Esophagus squamous epithelium (tissue), 5 donors: ENCODE measurements around the gene DENND2D. TPM values are rescaled to one million over a fixed set of nuclear protein-coding genes. Genes with fewer than 3 reads are reported as not detected.

Experiments
- DNase-seq: peaks from one replicate; lab custom pipeline; 2025; lab: John Stamatoyannopoulos, UW
- H3K27ac ChIP-seq, 4 donors: fragments of 200-600 bp; sonication (generic); one replicate each; pipeline ENCODE4 v1.5.1; 2016 to 2019; ENCODE audit warnings: mild to moderate bottlenecking in 1 of 4
- H3K27me3 ChIP-seq, 4 donors: fragments of 200-600 bp; sonication (generic); 1 replicate in 3 of 4; 2 replicates in 1 of 4; pipeline versions ENCODE4 v1.5.1 to v1.6.0; 2017 to 2021; ENCODE audit warnings: antibody characterized with exemption in 1 of 4
- H3K36me3 ChIP-seq, 3 donors: fragments of 200-600 bp; sonication (generic); one replicate each; pipeline ENCODE4 v1.5.1; 2016 to 2019
- H3K4me1 ChIP-seq, 3 donors: fragments of 200-600 bp; sonication (generic); one replicate each; pipeline ENCODE4 v1.5.1; 2017 to 2019
- H3K4me3 ChIP-seq, 4 donors: fragments of 200-600 bp; sonication (generic); 1 replicate in 3 of 4; 2 replicates in 1 of 4; pipeline ENCODE4 v1.5.1; 2016 to 2019; ENCODE audit warnings: mild to moderate bottlenecking in 2 of 4, moderate library complexity in 1 of 4
- H3K9me3 ChIP-seq, 3 donors: fragments of 200-600 bp; sonication (generic); one replicate each; pipeline ENCODE4 v1.5.1; 2016 to 2019
- POLR2A ChIP-seq, 4 donors: fragments of 450-650 bp; IDR thresholded peaks; one replicate each; pipeline ENCODE4 v1.6.1; 2017; ENCODE audit warnings: antibody characterized with exemption in 4 of 4, mild to moderate bottlenecking in 4 of 4, moderate library complexity in 3 of 4
- WGBS, 2 donors: methylation state at CpG; one replicate each; pipeline ENCODE4 v1.1.5; 2018; 5-methylcytosine and 5-hydroxymethylcytosine counted together
- intact Hi-C: fragments of 100-400 bp; cut with DNase I; formaldehyde crosslinking; loops from one replicate; pipeline ENCODE4 v1.15.0; 2022
- total RNA-seq, 4 donors: library from RNA; depleted of rRNA; stranded (reverse); fragments of >200 nt; gene quantifications; one replicate each; pipeline ENCODE4 v1.1.0, GENCODE V29; 2016
- TF ChIP-seq, protein P1 (sequence below), 6 experiments: fragments of 450-650 bp in 4 of 6; fragments of 200-600 bp in 2 of 6; sonication (generic) in 2 of 6; IDR thresholded peaks; one replicate each; pipeline ENCODE4 v1.5.1; 2016 to 2019; ENCODE audit warnings: antibody characterized with exemption in 6 of 6, mild to moderate bottlenecking in 4 of 6, moderate library complexity in 4 of 6
- donor health status: DM: yes; HTN: yes; CAD: no.

DENND2D gene
- total RNA-seq, 4 donors from 2014 or later = 55.3 to 73.3 (median 66.5) TPM

DNA sequence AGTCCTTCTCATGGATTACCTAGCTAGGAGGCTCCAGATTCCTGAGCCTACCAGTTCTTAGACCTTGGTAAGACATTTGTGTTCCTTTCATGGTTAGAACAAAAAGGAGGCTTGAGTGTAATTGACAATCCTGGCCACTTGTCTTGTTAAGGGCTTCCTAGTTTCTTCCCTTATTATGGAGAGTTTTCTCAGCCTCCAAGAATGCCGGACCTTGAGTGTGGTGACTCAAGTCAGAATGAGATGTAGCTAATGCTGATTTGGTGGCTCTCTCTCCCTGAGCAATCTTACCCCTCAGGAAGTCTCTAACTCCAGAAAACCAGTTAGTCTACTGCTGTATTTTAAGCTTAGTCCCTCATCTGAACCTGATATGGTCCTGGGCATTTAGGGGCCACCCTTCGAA is 41.4 kb upstream of the DENND2D start:
- Histone ChIP-seq H3K27ac (no peak overlapping the region), H3K4me3 (no peak overlapping the region), H3K4me1 (peaks cover 0 to 4% (median 0%) of the 10 kb centered on the region in 3 donors), H3K27me3 (no peaks in the 10 kb centered on the region), H3K36me3 (no peaks in the 10 kb centered on the region), H3K9me3 (no peaks in the 10 kb centered on the region)
- intact Hi-C loops = no loop called here
- no peak for TF ChIP-seq POLR2A (IDR thresholded peaks at IDR 0.05)
- TF ChIP-seq, protein P1, sequence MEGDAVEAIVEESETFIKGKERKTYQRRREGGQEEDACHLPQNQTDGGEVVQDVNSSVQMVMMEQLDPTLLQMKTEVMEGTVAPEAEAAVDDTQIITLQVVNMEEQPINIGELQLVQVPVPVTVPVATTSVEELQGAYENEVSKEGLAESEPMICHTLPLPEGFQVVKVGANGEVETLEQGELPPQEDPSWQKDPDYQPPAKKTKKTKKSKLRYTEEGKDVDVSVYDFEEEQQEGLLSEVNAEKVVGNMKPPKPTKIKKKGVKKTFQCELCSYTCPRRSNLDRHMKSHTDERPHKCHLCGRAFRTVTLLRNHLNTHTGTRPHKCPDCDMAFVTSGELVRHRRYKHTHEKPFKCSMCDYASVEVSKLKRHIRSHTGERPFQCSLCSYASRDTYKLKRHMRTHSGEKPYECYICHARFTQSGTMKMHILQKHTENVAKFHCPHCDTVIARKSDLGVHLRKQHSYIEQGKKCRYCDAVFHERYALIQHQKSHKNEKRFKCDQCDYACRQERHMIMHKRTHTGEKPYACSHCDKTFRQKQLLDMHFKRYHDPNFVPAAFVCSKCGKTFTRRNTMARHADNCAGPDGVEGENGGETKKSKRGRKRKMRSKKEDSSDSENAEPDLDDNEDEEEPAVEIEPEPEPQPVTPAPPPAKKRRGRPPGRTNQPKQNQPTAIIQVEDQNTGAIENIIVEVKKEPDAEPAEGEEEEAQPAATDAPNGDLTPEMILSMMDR (IDR thresholded peaks at IDR 0.05) = no peak
- no peak for DNase-seq
- 61 to 91% methylated on average over 2 of the region's 2 CpGs for WGBS, 2 donors

DNA sequence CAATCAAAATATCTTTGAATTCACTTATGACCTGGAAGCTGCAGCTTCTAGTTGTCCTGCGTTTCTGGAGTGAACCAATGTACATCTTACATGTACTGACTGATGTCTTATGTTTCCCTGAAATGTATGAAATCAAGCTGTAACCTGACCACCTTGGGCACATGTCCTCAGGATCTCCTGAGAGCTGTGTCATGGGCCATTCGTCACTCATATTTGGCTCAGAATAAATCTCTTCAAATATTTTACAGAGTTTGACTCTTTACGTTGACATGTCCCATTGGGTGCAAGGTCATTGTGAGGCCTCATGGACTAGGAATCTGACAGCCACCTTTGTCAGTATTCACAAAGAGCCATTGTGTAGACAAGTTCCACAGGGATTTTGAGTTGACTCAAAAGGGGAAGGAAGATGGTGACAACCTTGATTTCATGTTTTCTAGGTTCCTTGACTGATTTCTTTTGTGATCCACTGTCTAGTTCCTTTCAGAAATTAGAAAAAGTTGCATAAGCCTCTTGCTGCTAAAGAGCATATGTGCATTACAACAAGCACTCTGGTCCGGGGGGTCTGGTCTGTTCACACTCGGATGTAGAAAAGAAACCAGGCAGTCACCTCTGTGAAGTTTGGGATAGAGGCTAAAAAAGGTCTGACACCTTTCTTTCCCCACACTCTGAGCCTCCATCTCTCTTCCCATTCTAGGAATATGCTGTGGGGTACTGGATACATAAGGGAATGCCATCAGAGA is 37.8 kb upstream of the DENND2D start:
- TF ChIP-seq POLR2A (IDR thresholded peaks at IDR 0.05) = no peak
- TF ChIP-seq, protein P1 (IDR thresholded peaks at IDR 0.05) = no peak
- Histone ChIP-seq H3K4me1 (peaks cover 0 to 7% (median 0%) of the 10 kb centered on the region in 3 donors), H3K4me3 (no peak overlapping the region), H3K27me3 (no peaks in the 10 kb centered on the region), H3K9me3 (no peaks in the 10 kb centered on the region), H3K27ac (no peak overlapping the region), H3K36me3 (no peaks in the 10 kb centered on the region)
- 84 to 87% methylated on average over 5 of the region's 5 CpGs for WGBS, 2 donors
- no peak for DNase-seq
- intact Hi-C loops = no loop called here

DNA sequence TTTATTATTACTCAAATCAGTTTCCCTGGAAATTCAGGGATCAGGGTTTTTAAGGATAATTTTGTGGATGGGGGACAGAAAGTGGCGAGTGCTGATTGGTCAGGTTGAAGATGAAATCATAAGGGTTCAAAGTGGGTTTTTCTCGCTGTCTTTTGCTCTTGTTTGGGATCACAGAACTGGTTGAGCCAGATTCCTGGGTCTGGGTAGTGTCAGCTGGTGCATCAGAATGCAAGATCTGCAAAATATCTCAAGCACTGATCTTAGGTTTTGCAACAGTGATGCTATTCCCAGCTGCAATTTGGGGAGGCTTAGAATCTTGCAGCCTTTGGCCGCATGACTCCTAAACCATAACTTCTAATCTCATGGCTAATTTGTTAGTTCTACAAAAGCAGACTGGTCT is 36.4 kb upstream of the DENND2D start:
- H3K36me3 ChIP-seq = no peaks in the 10 kb centered on the region
- no peak overlapping the region for H3K4me3 ChIP-seq
- 55 to 77% methylated on average over 3 of the region's 3 CpGs for WGBS, 2 donors
- H3K4me1 ChIP-seq = peaks cover 0 to 7% (median 0%) of the 10 kb centered on the region in 3 donors
- intact Hi-C loops = no loop called here
- TF ChIP-seq POLR2A (IDR thresholded peaks at IDR 0.05) = no peak
- TF ChIP-seq, protein P1 (IDR thresholded peaks at IDR 0.05) = no peak
- no peaks in the 10 kb centered on the region for H3K9me3 ChIP-seq
- no peak overlapping the region for H3K27ac ChIP-seq
- no peaks in the 10 kb centered on the region for H3K27me3 ChIP-seq
- DNase-seq = no peak

DNA sequence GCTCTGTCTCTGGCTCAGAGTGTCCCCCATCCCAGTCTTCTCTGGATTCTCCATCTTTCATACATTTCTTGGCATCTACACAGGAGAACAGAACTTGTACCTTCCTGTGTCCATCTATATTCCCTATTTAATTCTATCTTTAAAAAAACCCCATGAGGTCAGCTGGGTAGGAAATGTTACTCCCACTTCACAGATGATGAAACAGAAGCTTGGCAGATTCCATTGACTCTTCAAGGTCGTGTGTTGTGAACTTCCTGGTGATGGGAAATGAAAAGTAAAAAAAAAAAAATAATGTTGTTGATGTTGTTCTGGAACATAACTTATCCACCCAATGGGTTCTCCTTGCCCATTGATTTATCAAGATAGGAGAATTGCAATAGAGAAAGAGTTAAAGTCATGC is 35.9 kb upstream of the DENND2D start:
- WGBS, 2 donors = 8 to 23% methylated on average over 1 of the region's 1 CpG
- Histone ChIP-seq H3K4me1 (peaks cover 0 to 7% (median 0%) of the 10 kb centered on the region in 3 donors), H3K27me3 (no peaks in the 10 kb centered on the region), H3K9me3 (no peaks in the 10 kb centered on the region), H3K4me3 (no peak overlapping the region), H3K27ac (no peak overlapping the region), H3K36me3 (no peaks in the 10 kb centered on the region)
- no peak for TF ChIP-seq POLR2A (IDR thresholded peaks at IDR 0.05)
- TF ChIP-seq, protein P1 (IDR thresholded peaks at IDR 0.05) = no peak
- intact Hi-C loops = no loop called here
- DNase-seq = no peak

DNA sequence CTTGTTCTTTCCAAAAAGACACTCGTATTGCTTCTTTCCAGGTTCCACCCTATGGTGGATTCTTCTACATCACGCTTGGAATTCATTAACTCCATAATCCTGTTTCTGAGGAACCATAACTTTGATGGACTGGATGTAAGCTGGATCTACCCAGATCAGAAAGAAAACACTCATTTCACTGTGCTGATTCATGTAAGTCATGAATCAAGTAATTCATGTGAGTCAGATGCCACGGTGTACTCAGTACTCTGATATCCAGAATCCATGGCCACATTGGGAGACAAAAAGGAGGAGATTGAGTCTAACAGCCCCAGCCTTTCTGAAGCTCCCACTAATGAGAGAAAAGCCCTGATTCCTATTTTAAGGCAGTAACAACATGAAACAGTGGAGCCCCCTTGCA is 34.4 kb upstream of the DENND2D start:
- intact Hi-C loops = no loop called here
- Histone ChIP-seq H3K9me3 (no peaks in the 10 kb centered on the region), H3K27ac (no peak overlapping the region), H3K27me3 (no peaks in the 10 kb centered on the region), H3K36me3 (no peaks in the 10 kb centered on the region), H3K4me3 (no peak overlapping the region), H3K4me1 (peaks cover 0 to 7% (median 0%) of the 10 kb centered on the region in 3 donors)
- DNase-seq = no peak
- WGBS, 2 donors = 62 to 71% methylated on average over 3 of the region's 3 CpGs
- TF ChIP-seq, protein P1 (IDR thresholded peaks at IDR 0.05) = no peak
- no peak for TF ChIP-seq POLR2A (IDR thresholded peaks at IDR 0.05)
